Stimulated activated CD4-positive, alpha-beta T cell treated with anti-CD3 and anti-CD28 coated beads, TNF-alpha, amount 100 ng/mL, for 1 hour (primary cell): Measurements from ENCODE around the gene REXO5.
"Not testable (repeated sequence)": the region's sequence is repeated elsewhere in the genome, so short reads cannot be mapped to it uniquely, and the experiment has no call there.

Experiments
- DNase-seq, 3 donors: peaks; one replicate each; pipeline ENCODE4 v3.0.0-alpha.2; 2020; ENCODE audit warnings: low read depth in 3 of 3, low spot score in 1 of 3

Gene REXO5

GRCh38 chr16:20849589-20850390 is 43.5 kb downstream of the REXO5 start:
- DNase-seq, result peak; percentile 18 to 66 (median 31)

GRCh38 chr16:20850981-20851380 is 44.7 kb downstream of the REXO5 start:
- no peak for DNase-seq

- DNase-seq, result no peak
Measured at GRCh38 chr16:20851601-20852000, 45.3 kb downstream of the REXO5 start.

- DNase-seq, result no peak
Measured at GRCh38 chr16:20853143-20853542, 46.8 kb downstream of the REXO5 start.

- no peak for DNase-seq
Measured at GRCh38 chr16:20853981-20854620, 47.8 kb downstream of the REXO5 start.

GRCh38 chr16:20854963-20855362 is 48.6 kb downstream of the REXO5 start:
- DNase-seq, result no peak

GRCh38 chr16:20857281-20857680 is 51.0 kb downstream of the REXO5 start:
- no peak for DNase-seq

- DNase-seq, result no peak
Measured at GRCh38 chr16:20859229-20859628, 52.9 kb downstream of the REXO5 start.

GRCh38 chr16:20859699-20860098 is 53.4 kb downstream of the REXO5 start:
- DNase-seq, result no peak

GRCh38 chr16:20860361-20860760 is 54.0 kb downstream of the REXO5 start:
- DNase-seq, result no peak

- not testable (repeated sequence) for DNase-seq
Measured at GRCh38 chr16:20860995-20861394, 54.7 kb downstream of the REXO5 start.

GRCh38 chr16:20862162-20862960 is 56.0 kb downstream of the REXO5 start:
- DNase-seq, result no peak

- not testable (repeated sequence) for DNase-seq
Measured at GRCh38 chr16:20864376-20864775, 58.0 kb downstream of the REXO5 start.

GRCh38 chr16:20865420-20866131 is 59.2 kb downstream of the REXO5 start:
- no peak for DNase-seq

GRCh38 chr16:20866145-20866772 is 59.9 kb downstream of the REXO5 start:
- no peak for DNase-seq

- no peak for DNase-seq
Measured at GRCh38 chr16:20866801-20867200, 60.5 kb downstream of the REXO5 start.

- no peak for DNase-seq
Measured at GRCh38 chr16:20867585-20867984, 61.3 kb downstream of the REXO5 start.

- DNase-seq, result no peak
Measured at GRCh38 chr16:20868890-20869289, 62.6 kb downstream of the REXO5 start.

- no peak for DNase-seq
Measured at GRCh38 chr16:20870122-20870820, 63.9 kb downstream of the REXO5 start.

GRCh38 chr16:20871258-20871657 is 64.9 kb downstream of the REXO5 start:
- no peak for DNase-seq
